Astrocyte of the cerebellum (primary cell): Measurements from ENCODE around the gene TBC1D16.

Source experiments
- DNase-seq: peaks from one replicate; pipeline ENCODE4 v3.0.0-alpha.2; 2011; ENCODE audit warnings: low read depth
- H3K4me3 ChIP-seq: 2 replicates; pipeline ENCODE4 v1.5.1; 2011; ENCODE audit warnings: mild to moderate bottlenecking, low read depth, low read length, moderate library complexity
- in situ Hi-C: cut with HindIII; loops from 2 replicates; pipeline ENCODE4 v1.10.0; 2017; ENCODE audit warnings: low sequenced_read_pairs
- TF ChIP-seq, protein P1 (sequence below): IDR thresholded peaks from 2 replicates; pipeline ENCODE4 v1.5.1; 2012; ENCODE audit warnings: low read length, low read depth, moderate library complexity, mild to moderate bottlenecking; ENCODE audit errors: missing control alignments

The TBC1D16 gene

DNA sequence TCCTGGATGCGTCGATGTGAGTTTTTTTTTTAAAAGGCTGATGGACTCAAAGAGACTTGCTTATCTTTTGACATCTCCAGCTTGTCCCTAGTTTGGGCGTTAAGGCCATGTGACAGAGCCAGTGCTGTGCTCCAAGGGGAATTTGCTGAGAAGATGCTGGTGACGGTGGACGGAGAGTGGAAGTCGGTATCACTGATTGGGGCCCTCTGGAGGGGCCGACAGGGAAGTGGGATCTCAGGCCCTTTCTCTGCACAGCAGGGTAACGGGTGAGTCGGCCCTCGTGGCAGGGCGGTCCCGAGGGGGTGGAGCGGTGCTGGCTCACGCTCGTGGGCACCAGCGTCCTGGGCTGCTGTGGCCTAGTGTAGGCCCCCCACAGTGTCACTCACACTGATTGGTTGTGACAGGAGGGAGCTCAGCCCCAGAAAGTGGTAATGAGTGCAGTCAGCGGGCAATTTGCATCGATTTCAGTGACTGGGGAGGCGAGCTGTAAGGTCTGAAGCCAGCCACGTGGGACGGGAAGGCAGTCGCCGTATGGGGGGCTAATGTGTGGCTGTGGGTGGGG is 91.3 kb downstream of the TBC1D16 start:
- in situ Hi-C loops: no loop called here
- no peak for DNase-seq
- TF ChIP-seq, protein P1, sequence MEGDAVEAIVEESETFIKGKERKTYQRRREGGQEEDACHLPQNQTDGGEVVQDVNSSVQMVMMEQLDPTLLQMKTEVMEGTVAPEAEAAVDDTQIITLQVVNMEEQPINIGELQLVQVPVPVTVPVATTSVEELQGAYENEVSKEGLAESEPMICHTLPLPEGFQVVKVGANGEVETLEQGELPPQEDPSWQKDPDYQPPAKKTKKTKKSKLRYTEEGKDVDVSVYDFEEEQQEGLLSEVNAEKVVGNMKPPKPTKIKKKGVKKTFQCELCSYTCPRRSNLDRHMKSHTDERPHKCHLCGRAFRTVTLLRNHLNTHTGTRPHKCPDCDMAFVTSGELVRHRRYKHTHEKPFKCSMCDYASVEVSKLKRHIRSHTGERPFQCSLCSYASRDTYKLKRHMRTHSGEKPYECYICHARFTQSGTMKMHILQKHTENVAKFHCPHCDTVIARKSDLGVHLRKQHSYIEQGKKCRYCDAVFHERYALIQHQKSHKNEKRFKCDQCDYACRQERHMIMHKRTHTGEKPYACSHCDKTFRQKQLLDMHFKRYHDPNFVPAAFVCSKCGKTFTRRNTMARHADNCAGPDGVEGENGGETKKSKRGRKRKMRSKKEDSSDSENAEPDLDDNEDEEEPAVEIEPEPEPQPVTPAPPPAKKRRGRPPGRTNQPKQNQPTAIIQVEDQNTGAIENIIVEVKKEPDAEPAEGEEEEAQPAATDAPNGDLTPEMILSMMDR: no peak
- H3K4me3 ChIP-seq: no peak overlapping the region

DNA sequence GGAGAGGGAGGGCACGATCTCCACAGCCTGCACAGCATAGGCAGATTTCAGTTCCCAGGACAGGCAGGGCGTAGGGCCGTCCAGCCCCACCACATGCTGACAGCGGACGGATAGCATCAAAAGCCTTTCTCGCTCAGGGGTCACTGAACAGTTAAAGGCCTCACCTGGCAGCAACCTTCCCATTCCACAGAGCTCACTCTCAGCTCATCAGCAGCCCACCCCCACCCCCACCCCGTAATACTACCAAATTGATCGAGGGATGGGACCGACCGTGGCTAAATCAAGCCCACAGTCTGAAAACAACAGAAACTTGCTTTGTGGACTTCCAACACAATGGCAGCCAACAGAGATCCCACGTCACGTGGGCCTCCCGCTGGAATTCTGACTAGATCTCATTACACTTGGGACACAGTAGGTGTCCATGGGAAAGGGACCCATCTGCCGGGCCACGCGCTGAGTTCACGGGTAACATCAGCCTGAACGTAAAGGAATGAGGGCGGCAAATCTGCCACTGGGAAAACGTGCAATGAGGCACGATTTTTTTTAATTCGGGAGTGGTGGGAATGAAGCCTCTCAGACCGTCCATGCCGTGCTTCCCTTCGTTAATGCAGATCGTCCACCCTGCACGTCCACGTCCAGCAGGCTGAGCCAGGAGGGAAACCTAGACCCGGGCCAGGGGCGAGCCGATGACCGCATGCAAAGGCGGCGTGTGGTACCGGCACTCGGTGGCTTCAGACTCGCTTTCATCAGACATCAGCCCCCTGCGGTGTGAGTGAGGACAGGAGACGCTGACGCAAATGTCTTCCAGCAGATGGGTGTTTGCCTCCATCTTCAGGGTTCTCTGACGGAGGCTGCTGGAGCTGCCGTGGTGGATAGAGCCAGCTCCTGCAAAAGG is 92.1 kb downstream of the TBC1D16 start:
- TF ChIP-seq, protein P1: no peak

DNA sequence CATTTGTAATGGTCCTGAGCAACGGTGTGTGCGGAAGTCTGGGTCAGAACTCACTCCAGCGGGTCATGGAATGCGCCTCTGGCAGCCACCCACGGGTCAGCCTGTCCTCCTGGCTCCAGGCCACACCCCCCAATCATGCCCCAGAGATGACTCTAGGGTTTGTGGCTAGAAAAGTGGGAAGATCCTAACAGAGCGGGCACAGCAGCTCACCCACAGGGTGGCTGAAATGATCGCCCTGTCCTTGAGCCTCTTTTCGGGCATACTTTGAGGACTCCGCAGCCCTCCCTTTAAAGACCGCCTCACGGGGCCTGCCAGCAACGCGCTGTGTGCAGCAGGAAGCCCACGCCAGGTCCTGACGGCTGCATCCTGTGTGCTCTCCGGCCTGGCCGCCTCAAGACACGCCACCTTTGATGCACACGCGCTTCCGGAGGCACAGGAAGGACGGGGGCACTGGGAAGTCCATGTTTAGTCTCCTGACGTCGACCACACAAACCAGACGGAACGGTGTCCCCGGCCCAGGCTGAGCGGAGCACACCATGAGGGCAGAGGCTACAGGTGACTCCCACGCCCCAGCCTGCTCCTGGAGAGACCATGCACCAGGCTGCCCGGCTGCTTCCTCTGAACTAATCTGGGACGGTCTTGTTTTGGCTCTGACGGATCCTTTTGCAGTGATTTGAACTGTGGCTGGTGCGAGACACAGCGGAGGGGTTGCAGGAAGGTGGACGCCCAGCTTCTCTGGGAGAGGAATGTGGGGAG is 92.9 kb downstream of the TBC1D16 start:
- H3K4me3 ChIP-seq: no peak overlapping the region
- in situ Hi-C loops: no loop called here
- TF ChIP-seq, protein P1: no peak
- no peak for DNase-seq

More for the DNA sequence above, 92.1 kb downstream of the TBC1D16 start:
- in situ Hi-C loops: no loop called here
- no peak overlapping the region for H3K4me3 ChIP-seq
- no peak for DNase-seq

DNA sequence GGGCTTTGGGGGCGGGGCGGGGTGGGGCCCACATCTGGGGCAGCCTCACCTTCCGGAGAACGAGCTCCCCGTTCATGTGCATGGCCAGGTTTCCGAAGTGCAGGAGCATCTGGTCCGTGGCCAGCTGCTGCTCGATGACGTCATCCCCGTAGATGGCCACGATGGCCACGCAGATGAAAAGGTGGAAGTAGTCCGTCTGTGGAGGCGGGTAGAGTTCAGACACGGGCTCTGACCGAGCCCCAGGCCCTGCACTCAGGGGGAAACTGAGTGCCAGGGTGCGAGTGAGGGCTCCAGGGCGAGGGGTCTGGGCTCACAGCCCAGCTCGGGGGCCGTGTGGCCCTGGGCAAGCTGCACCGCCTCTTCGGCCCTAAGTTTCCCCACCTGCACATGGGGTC is 93.7 kb downstream of the TBC1D16 start:
- DNase-seq: no peak
- in situ Hi-C loops: no loop called here
- H3K4me3 ChIP-seq: no peak overlapping the region
- TF ChIP-seq, protein P1: no peak

DNA sequence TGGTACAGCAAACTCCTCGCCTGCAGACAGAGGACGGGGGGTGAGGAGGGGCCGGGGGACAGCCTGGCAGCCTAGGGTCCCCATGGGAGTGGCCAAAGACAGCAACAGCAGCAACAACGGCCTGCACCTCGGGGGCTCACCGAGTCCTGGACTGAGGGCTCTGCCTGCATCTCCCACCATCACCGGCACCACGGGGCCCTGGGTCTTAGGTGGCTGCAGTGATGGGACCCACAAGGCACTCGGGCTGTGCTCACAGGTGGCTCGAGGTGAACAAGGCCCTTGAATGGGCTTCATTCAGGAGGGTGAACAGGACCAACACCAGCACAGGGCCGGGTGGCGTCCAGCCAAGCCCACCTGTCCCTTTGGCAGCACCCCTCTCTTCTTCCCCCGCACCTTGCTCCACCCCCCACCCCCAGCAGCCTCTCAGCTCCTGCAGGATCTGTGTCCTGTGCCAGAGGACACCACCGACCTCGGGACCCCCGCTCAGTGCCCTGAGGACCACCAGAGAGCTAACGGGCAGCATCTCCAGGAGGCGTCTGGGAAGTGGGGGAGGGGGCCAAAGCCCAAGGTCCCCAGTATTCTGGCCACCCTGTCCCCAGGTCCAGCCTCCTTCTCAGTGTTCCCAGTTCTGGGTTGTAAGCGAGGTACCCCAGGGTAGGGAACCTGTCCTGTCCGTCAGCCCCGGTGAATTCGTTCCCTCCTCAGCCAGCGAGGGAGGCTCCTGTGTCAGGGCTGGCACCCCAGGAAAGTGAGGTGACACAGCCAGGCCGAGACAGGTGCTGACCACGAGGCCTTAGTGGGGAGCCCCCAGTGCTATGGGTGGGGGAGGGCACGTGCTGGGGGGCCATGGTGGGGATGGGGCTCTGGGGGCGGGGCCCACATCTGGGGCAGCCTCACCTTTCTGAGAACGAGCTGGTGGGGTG is 94.3 kb downstream of the TBC1D16 start:
- H3K4me3 ChIP-seq: no peak overlapping the region
- in situ Hi-C loops: no loop called here
- DNase-seq: no peak
- TF ChIP-seq, protein P1: no peak
